ENCODE data around the gene MMP17. TPM values are rescaled to one million over a fixed set of nuclear protein-coding genes. Genes with fewer than 3 reads are reported as not detected.

Gene MMP17
- total and polyA plus RNA-seq, 10 of the 15 experiments (the other 5 are each of a cell fraction or from before 2014, with no cell fraction given): 0.11 to 0.28 (median 0.23) TPM; not detected in 7

GRCh38 chr12:131857908-131858850, 30.0 kb downstream of the MMP17 start:
- Histone ChIP-seq H2AFZ (ENCODE audit: control insufficient read depth, low read depth, low read length) (no peak overlapping the region), H4K20me1 (ENCODE audit: control insufficient read depth, insufficient read depth) (no peaks in the 10 kb centered on the region), H3K27me3 (replicated peaks in 1 of 2; ENCODE audit: control insufficient read depth in 2 of 2, insufficient read depth in 2 of 2, low read length in 1 of 2) (no peaks in the 10 kb centered on the region), H3K4me2 (ENCODE audit: control insufficient read depth, insufficient read depth) (no peak overlapping the region), H3K36me3 (ENCODE audit: control insufficient read depth in 2 of 2, insufficient read depth in 2 of 2, low read length in 1 of 2) (no peaks in the 10 kb centered on the region), H3K4me1 (ENCODE audit: control insufficient read depth, insufficient read depth, low read length) (0 out of 2 replicates have a peak, but pooled peaks cover under 1% of the 10 kb centered on the region), H3K4me3 (no peak overlapping the region), H3K9ac (ENCODE audit: control insufficient read depth, insufficient read depth, low read length) (no peak overlapping the region), H3K9me3 (replicated peaks; ENCODE audit: control insufficient read depth, insufficient read depth, low read length) (no peaks in the 10 kb centered on the region), H3K79me2 (ENCODE audit: control insufficient read depth, insufficient read depth, low read length) (no peaks in the 10 kb centered on the region), H3K27ac (ENCODE audit: control insufficient read depth, insufficient read depth) (no peak overlapping the region)
- RAD21 ChIA-PET (ENCODE audit: unreplicated experiment): no interaction called here
- CTCF ChIA-PET: no interaction called here
- ATAC-seq (no peak), FAIRE-seq (no peak), DNase-seq (ENCODE audit: low read depth, low spot score) (no peak)
- in situ Hi-C loops (cut with MboI): no loop called here
- no peak for TF ChIP-seq ZZZ3 (IDR thresholded peaks at IDR 0.05; ENCODE audit: control insufficient read depth, insufficient read length, low read depth)
- TF ChIP-seq RAD21 (IDR thresholded peaks at IDR 0.05; ENCODE audit: insufficient read depth, low read depth, low read length): no peak
- intact Hi-C loops (cut with micrococcal nuclease; ENCODE audit: unreplicated experiment): no loop called here
- POLR2A ChIA-PET: no interaction called here
- no TSS peak for BruUV-seq (replicated peaks)
- SMC1A ChIA-PET (ENCODE audit: uncharacterized antibody, unreplicated experiment): no interaction called here
- 46% methylated on average over 21 of the region's 21 CpGs for WGBS (ENCODE audit: insufficient coverage, insufficient replicate concordance, low lambda C conversion rate, missing lambda C conversion rate)

DNA sequence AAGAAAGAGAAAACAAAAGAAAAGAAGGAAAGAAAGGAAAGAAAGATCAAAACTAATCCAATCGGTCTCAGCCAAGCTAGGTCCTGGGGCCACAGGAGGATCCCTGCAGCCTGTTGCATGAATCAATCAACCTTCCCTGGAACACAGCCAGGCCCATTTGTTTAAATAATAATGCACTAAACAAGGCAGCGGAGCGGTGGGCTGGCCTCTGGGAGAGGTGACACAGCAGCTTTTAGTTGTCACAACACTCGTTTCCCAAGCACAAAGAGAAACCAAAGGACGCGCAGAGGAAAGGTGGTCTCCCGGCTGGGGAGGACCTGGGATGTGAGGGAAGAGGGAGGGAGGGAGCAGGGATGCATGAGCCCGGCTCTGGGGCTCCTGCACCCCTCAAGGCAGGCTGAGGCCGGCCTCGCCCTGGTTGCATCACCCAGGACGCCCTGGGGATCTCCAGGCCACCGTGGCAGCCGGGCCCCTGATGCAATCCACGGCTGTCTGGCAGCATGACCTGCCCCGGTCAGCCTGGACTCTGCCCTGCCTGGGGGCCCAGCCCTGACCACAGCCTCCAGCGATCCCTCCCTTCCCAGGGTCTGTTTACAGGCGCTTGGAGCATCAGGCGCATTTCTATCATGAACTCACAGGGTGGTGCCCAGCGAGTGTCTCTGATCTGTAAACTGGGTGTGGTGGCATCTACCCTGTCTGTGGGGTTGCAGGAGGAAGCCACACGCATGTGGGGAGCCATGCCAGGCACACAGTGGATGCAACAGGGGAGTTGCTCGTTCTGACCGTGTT, 32.5 kb downstream of the MMP17 start:
- no peak overlapping the region for H3K9ac ChIP-seq (ENCODE audit: control insufficient read depth, insufficient read depth, low read length)
- no peak overlapping the region for H3K4me2 ChIP-seq (ENCODE audit: control insufficient read depth, insufficient read depth)
- 42% methylated on average over 22 of the region's 22 CpGs for WGBS (ENCODE audit: insufficient coverage, insufficient replicate concordance, low lambda C conversion rate, missing lambda C conversion rate)
- no peak overlapping the region for H3K4me3 ChIP-seq
- DNase-seq (ENCODE audit: low read depth, low spot score) (no peak), ATAC-seq (peak; percentile 77), FAIRE-seq (no peak)
- no peaks in the 10 kb centered on the region for H4K20me1 ChIP-seq (ENCODE audit: control insufficient read depth, insufficient read depth)
- H3K27me3 ChIP-seq (replicated peaks in 1 of 2; ENCODE audit: control insufficient read depth in 2 of 2, insufficient read depth in 2 of 2, low read length in 1 of 2): no peaks in the 10 kb centered on the region
- no peak overlapping the region for H2AFZ ChIP-seq (ENCODE audit: control insufficient read depth, low read depth, low read length)
- ChIA-PET CTCF (no interaction called here), RAD21 (ENCODE audit: unreplicated experiment) (no interaction called here), POLR2A (no interaction called here), SMC1A (ENCODE audit: uncharacterized antibody, unreplicated experiment) (no interaction called here)
- H3K36me3 ChIP-seq (ENCODE audit: control insufficient read depth in 2 of 2, insufficient read depth in 2 of 2, low read length in 1 of 2): no peaks in the 10 kb centered on the region
- no peak overlapping the region for H3K27ac ChIP-seq (ENCODE audit: control insufficient read depth, insufficient read depth)
- intact Hi-C loops (cut with micrococcal nuclease; ENCODE audit: unreplicated experiment): no loop called here
- H3K79me2 ChIP-seq (ENCODE audit: control insufficient read depth, insufficient read depth, low read length): no peaks in the 10 kb centered on the region
- no peaks in the 10 kb centered on the region for H3K4me1 ChIP-seq (ENCODE audit: control insufficient read depth, insufficient read depth, low read length)
- H3K9me3 ChIP-seq (replicated peaks; ENCODE audit: control insufficient read depth, insufficient read depth, low read length): no peaks in the 10 kb centered on the region
- BruUV-seq (replicated peaks): no TSS peak
- in situ Hi-C loops (cut with MboI): no loop called here
- TF ChIP-seq, protein P1, sequence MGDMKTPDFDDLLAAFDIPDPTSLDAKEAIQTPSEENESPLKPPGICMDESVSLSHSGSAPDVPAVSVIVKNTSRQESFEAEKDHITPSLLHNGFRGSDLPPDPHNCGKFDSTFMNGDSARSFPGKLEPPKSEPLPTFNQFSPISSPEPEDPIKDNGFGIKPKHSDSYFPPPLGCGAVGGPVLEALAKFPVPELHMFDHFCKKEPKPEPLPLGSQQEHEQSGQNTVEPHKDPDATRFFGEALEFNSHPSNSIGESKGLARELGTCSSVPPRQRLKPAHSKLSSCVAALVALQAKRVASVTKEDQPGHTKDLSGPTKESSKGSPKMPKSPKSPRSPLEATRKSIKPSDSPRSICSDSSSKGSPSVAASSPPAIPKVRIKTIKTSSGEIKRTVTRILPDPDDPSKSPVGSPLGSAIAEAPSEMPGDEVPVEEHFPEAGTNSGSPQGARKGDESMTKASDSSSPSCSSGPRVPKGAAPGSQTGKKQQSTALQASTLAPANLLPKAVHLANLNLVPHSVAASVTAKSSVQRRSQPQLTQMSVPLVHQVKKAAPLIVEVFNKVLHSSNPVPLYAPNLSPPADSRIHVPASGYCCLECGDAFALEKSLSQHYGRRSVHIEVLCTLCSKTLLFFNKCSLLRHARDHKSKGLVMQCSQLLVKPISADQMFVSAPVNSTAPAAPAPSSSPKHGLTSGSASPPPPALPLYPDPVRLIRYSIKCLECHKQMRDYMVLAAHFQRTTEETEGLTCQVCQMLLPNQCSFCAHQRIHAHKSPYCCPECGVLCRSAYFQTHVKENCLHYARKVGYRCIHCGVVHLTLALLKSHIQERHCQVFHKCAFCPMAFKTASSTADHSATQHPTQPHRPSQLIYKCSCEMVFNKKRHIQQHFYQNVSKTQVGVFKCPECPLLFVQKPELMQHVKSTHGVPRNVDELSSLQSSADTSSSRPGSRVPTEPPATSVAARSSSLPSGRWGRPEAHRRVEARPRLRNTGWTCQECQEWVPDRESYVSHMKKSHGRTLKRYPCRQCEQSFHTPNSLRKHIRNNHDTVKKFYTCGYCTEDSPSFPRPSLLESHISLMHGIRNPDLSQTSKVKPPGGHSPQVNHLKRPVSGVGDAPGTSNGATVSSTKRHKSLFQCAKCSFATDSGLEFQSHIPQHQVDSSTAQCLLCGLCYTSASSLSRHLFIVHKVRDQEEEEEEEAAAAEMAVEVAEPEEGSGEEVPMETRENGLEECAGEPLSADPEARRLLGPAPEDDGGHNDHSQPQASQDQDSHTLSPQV (IDR thresholded peaks at IDR 0.05): no peak
- no peak for TF ChIP-seq CHD2 (IDR thresholded peaks at IDR 0.05; ENCODE audit: borderline replicate concordance, low read depth, low read length)
- TF ChIP-seq, protein P2, sequence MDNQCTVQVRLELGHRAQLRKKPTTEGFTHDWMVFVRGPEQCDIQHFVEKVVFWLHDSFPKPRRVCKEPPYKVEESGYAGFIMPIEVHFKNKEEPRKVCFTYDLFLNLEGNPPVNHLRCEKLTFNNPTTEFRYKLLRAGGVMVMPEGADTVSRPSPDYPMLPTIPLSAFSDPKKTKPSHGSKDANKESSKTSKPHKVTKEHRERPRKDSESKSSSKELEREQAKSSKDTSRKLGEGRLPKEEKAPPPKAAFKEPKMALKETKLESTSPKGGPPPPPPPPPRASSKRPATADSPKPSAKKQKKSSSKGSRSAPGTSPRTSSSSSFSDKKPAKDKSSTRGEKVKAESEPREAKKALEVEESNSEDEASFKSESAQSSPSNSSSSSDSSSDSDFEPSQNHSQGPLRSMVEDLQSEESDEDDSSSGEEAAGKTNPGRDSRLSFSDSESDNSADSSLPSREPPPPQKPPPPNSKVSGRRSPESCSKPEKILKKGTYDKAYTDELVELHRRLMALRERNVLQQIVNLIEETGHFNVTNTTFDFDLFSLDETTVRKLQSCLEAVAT (IDR thresholded peaks at IDR 0.05): no peak
- TF ChIP-seq RBBP5 (conservative IDR thresholded peaks at IDR 0.05): no peak
- TF ChIP-seq MEF2B (IDR thresholded peaks at IDR 0.05; ENCODE audit: partially characterized antibody, poor library complexity, severe bottlenecking): no peak
- TF ChIP-seq BACH1 (IDR thresholded peaks at IDR 0.05; ENCODE audit: borderline replicate concordance): no peak
- TF ChIP-seq SRF (IDR thresholded peaks at IDR 0.05; ENCODE audit: low read depth in 2 of 2, low read length in 2 of 2): no peak

Measured in GM12878 (cell line).